ENCODE measurements around the gene PRR9.
"Not testable (repeated sequence)": the region's sequence is repeated elsewhere in the genome, so short reads cannot be mapped to it uniquely, and the experiment has no call there.

DNA sequence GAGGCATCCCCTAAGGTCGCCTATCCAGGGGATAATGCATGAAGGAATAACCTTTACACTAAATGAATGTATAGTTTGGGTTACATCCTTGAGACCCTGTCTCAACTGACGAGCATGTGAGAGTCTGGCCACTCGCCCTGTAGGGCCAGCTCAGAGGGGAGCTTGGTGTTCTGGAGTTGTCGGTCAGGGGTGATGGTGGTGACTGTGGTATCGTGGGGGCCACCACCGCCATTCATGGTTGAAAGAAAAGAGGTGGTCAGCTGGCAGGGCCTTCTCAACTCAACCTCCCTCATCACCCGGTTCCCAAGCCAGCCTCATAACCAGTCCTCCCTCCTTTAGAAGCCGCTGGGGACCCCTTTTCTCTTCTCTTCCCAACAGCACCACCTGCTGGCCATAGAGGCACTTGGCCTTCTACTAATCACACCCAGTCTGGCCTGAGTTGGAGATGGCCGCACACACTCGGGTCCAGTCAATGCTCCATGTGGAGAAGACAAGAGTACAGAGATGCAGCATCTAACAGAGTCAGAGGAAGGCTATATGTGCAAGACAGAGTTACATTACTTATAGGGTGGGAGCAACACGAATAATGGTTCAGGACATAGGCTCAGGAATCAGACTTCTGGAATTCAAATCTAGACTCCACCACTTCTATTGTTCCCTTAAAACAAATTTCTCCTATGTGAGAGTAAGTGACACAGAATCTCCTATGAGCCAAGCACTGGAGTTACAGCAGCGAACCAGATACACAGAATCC, 11.9 kb downstream of the PRR9 start:
- not testable (repeated sequence) for TF ChIP-seq POLR2A (IDR thresholded peaks at IDR 0.05; ENCODE audit: low read length); GATA1 (IDR thresholded peaks at IDR 0.05; ENCODE audit: low read depth, low read length)

All from erythroblast (primary cell).